GM18499 (cell line): ENCODE results near the gene KIF19.

ENCODE experiments used
- ATAC-seq: cut with Tn5 transposase; IDR thresholded peaks from one replicate; pipeline ENCODE4 v1.9.1; 2021; ENCODE audit warnings: moderate number of reproducible peaks; ENCODE audit not compliant: insufficient read depth, unreplicated experiment

KIF19 gene

GRCh38 chr17:74339537-74340195, 13.6 kb downstream of the KIF19 start:
- no peak for ATAC-seq

- ATAC-seq, result no peak
These were observed 14.5 kb downstream of the KIF19 start for GRCh38 chr17:74340470-74341023.

- ATAC-seq, result no peak
These were observed 16.2 kb downstream of the KIF19 start for GRCh38 chr17:74342224-74342623.

- no peak for ATAC-seq
These were observed 17.1 kb downstream of the KIF19 start for GRCh38 chr17:74343121-74343520.

- ATAC-seq, result no peak
These were observed 17.7 kb downstream of the KIF19 start for GRCh38 chr17:74343526-74344284.

GRCh38 chr17:74344658-74345057, 18.6 kb downstream of the KIF19 start:
- ATAC-seq, result no peak

- no peak for ATAC-seq
These were observed 19.6 kb downstream of the KIF19 start for GRCh38 chr17:74345433-74346241.

GRCh38 chr17:74347646-74348045, 21.6 kb downstream of the KIF19 start:
- no peak for ATAC-seq

GRCh38 chr17:74349120-74349519, 23.1 kb downstream of the KIF19 start:
- no peak for ATAC-seq

- ATAC-seq, result no peak
These were observed 24.5 kb downstream of the KIF19 start for GRCh38 chr17:74350486-74350885.

- ATAC-seq, result no peak
These were observed 25.7 kb downstream of the KIF19 start for GRCh38 chr17:74351552-74352210.

GRCh38 chr17:74353446-74354060, 27.5 kb downstream of the KIF19 start:
- ATAC-seq, result no peak

GRCh38 chr17:74354123-74354522, 28.1 kb downstream of the KIF19 start:
- ATAC-seq, result no peak

GRCh38 chr17:74354561-74354960, 28.5 kb downstream of the KIF19 start:
- ATAC-seq, result no peak

- no peak for ATAC-seq
These were observed 29.0 kb downstream of the KIF19 start for GRCh38 chr17:74355065-74355464.

- ATAC-seq, result no peak
These were observed 30.8 kb downstream of the KIF19 start for GRCh38 chr17:74356646-74357465.

- no peak for ATAC-seq
These were observed 31.4 kb downstream of the KIF19 start for GRCh38 chr17:74357466-74357809.

- no peak for ATAC-seq
These were observed 32.7 kb downstream of the KIF19 start for GRCh38 chr17:74358697-74359096.

GRCh38 chr17:74359916-74360315, 33.9 kb downstream of the KIF19 start:
- no peak for ATAC-seq
